GM12878 (cell line): Measurements from ENCODE around the gene CACNG4.

Experiments
- ASH2L ChIP-seq: fragments of 300-600, 200-600 bp; sonication (generic); IDR thresholded peaks from 2 replicates; pipeline ENCODE4 v1.6.1; 2017; ENCODE audit warnings: low read depth, mild to moderate bottlenecking, borderline replicate concordance
- CTCF ChIP-seq, 3 experiments: IDR thresholded peaks in 2 of 3; conservative IDR thresholded peaks in 1 of 3; 2 replicates each; pipeline ENCODE4 v1.5.1; 2011; ENCODE audit warnings: low read depth in 3 of 3, low read length in 3 of 3, mild to moderate bottlenecking in 3 of 3, control low read depth in 2 of 3, moderate library complexity in 2 of 3, inconsistent platforms in 1 of 3, mixed read lengths in 1 of 3; ENCODE audit not compliant: control insufficient read depth in 2 of 3, insufficient read depth in 1 of 3; ENCODE audit errors: extremely low read depth in 1 of 3
- JUND ChIP-seq: IDR thresholded peaks from 2 replicates; pipeline ENCODE4 v1.6.1; 2012; ENCODE audit warnings: low read depth, mild to moderate bottlenecking, low read length, improper control_type of control experiment, moderate library complexity
- RFX5 ChIP-seq: IDR thresholded peaks from 2 replicates; pipeline ENCODE4 v1.6.1; 2011; ENCODE audit warnings: low read depth, low read length, improper control_type of control experiment
- SMC3 ChIP-seq: IDR thresholded peaks from 2 replicates; pipeline ENCODE4 v1.6.1; 2011; ENCODE audit warnings: low read length, improper control_type of control experiment, borderline replicate concordance
- ZSCAN29 ChIP-seq: fragments of 450-650 bp; IDR thresholded peaks from 2 replicates; pipeline ENCODE4 v1.6.1; 2017; ENCODE audit warnings: mild to moderate bottlenecking, moderate library complexity
- TF ChIP-seq, protein P1 (sequence below): IDR thresholded peaks from 2 replicates; pipeline ENCODE4 v1.6.1; 2012; ENCODE audit warnings: mild to moderate bottlenecking, low read depth, low read length

DNA sequence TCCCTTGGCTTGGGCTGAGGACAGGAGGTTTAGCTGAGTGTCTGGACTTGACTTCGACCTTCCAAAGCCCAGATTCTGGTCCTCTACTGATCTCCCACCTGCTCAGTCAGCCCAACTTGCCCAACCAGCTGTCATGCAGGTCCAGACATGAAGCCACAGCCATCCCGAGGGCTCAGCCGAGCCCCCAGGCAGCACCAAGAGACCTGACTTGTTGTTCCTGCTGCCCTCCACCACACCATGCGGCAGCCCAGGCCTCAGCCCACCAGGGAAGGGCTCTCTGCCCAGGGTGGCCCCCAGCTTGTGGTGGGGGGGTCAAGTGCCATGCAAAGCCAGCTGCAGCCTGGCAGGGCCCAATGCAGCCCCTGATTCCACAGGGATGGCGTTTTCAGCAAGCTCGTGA lies 17.2 kb upstream of the CACNG4 start:
- no peak for TF ChIP-seq ZSCAN29
- TF ChIP-seq CTCF (IDR thresholded peaks at IDR 0.05 in 2 of 3, conservative IDR thresholded peaks at IDR 0.05 in 1 of 3; ENCODE audit: control insufficient read depth in 2 of 3, extremely low read depth in 1 of 3, insufficient read depth in 1 of 3, low read depth in 3 of 3, low read length in 3 of 3): no peak
- TF ChIP-seq, protein P1, sequence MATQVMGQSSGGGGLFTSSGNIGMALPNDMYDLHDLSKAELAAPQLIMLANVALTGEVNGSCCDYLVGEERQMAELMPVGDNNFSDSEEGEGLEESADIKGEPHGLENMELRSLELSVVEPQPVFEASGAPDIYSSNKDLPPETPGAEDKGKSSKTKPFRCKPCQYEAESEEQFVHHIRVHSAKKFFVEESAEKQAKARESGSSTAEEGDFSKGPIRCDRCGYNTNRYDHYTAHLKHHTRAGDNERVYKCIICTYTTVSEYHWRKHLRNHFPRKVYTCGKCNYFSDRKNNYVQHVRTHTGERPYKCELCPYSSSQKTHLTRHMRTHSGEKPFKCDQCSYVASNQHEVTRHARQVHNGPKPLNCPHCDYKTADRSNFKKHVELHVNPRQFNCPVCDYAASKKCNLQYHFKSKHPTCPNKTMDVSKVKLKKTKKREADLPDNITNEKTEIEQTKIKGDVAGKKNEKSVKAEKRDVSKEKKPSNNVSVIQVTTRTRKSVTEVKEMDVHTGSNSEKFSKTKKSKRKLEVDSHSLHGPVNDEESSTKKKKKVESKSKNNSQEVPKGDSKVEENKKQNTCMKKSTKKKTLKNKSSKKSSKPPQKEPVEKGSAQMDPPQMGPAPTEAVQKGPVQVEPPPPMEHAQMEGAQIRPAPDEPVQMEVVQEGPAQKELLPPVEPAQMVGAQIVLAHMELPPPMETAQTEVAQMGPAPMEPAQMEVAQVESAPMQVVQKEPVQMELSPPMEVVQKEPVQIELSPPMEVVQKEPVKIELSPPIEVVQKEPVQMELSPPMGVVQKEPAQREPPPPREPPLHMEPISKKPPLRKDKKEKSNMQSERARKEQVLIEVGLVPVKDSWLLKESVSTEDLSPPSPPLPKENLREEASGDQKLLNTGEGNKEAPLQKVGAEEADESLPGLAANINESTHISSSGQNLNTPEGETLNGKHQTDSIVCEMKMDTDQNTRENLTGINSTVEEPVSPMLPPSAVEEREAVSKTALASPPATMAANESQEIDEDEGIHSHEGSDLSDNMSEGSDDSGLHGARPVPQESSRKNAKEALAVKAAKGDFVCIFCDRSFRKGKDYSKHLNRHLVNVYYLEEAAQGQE: no peak
- no peak for TF ChIP-seq SMC3
- TF ChIP-seq JUND: no peak
- no peak for TF ChIP-seq RFX5
- no peak for TF ChIP-seq ASH2L
